Measurements from ENCODE around the gene ANKRD13A.
"Not testable (repeated sequence)": the region's sequence is repeated elsewhere in the genome, so short reads cannot be mapped to it uniquely, and the experiment has no call there.

The ANKRD13A gene

DNA sequence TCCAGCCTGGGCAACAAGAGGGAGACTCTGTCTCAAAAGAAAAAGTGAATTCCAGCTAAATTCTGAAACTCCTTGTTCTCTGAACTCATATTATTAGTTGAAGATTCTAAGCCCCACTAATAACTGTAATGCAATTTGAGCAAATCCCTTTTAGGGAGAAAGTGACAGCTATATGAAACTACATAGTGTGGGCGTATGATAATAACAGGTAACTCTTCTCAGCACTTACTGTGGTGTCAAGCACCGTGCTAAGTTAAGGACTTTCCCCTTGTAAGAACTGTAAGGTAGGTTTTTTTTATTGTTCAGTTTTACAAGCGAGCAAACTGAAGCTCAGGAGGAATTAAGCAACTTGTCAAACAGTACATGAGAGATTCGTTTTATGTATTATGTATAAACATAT lies 5.4 kb downstream of the ANKRD13A start:
- TF ChIP-seq, protein P1, sequence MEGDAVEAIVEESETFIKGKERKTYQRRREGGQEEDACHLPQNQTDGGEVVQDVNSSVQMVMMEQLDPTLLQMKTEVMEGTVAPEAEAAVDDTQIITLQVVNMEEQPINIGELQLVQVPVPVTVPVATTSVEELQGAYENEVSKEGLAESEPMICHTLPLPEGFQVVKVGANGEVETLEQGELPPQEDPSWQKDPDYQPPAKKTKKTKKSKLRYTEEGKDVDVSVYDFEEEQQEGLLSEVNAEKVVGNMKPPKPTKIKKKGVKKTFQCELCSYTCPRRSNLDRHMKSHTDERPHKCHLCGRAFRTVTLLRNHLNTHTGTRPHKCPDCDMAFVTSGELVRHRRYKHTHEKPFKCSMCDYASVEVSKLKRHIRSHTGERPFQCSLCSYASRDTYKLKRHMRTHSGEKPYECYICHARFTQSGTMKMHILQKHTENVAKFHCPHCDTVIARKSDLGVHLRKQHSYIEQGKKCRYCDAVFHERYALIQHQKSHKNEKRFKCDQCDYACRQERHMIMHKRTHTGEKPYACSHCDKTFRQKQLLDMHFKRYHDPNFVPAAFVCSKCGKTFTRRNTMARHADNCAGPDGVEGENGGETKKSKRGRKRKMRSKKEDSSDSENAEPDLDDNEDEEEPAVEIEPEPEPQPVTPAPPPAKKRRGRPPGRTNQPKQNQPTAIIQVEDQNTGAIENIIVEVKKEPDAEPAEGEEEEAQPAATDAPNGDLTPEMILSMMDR (IDR thresholded peaks at IDR 0.05; ENCODE audit: insufficient read depth, low read depth, low read length, missing control alignments) = no peak
- no peak for DNase-seq (ENCODE audit: low read depth)

DNA sequence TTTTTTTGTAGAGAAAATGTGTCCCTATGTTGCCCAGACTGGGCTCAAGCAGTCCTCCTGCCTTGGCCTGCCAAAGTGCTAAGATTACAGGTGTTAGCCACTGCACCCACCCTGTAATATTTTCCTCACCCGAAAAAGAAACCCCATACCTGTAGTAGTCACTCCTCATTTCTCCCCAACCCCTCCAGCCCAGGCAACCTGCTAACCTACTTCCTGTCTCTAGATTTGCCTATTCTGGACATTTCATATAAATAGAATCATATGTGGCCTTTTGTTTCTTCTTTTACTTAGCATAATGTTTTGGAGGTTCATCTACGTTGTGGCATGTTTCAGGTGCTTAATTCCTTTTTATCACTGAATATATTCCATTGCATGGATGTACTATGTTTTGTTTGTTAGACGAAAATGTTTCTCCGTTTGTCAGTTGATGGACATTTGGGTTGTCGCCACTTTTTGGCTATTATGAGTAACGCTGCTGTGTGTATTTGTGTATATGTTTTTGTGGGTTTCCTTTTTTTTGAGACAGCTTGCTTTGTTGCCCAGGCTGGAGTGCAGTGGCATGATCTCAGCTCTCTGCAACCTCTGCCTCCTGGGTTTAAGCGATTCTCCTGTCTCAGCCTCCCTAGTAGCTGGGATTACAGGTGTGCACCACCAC lies 6.2 kb downstream of the ANKRD13A start:
- DNase-seq (ENCODE audit: low read depth) = no peak
- no peak overlapping the region for H3K4me3 ChIP-seq (ENCODE audit: low read length)
- TF ChIP-seq, protein P1 (IDR thresholded peaks at IDR 0.05; ENCODE audit: insufficient read depth, low read depth, low read length, missing control alignments) = no peak

More for the DNA sequence above, 5.4 kb downstream of the ANKRD13A start:
- H3K4me3 ChIP-seq (ENCODE audit: low read length) = no peak overlapping the region

DNA sequence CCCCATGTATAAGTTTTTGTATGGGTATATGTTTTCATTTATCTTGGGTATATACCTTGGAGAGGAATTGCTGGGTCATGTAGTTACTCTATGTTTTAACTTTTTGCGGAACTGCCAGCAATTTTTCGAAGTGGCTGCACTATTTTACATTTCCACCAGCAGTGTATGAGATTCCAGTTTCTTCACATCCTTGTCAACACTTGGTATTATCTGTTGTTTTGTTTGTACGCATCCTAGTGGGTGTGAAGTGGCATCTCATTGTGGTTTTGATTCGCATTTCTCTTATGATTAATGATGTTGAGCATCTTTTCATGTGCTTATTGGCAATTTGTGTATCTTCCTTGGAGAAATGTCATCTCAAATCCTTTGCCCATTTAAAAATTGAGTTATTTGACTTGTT lies 6.9 kb downstream of the ANKRD13A start:
- DNase-seq (ENCODE audit: low read depth) = no peak
- no peak overlapping the region for H3K4me3 ChIP-seq (ENCODE audit: low read length)
- TF ChIP-seq, protein P1 (IDR thresholded peaks at IDR 0.05; ENCODE audit: insufficient read depth, low read depth, low read length, missing control alignments) = no peak

DNA sequence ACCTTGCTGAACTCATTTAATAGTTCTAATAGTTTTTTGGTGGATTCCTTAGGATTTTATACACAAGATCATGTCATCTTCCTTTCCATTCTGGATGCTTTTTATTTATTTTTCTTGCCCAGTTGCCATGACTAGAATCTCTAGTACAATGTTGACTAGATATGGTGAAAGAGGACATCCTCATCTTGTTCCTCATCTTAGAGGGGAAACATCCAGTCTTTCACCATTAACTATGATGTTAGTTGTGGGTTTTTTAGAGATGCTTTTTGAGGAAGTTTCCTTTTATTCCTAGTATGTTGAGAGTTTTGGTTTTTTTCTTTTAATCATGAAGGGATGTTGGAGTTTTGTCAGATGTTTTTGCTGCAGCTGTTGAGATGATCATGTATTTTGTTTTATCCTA lies 8.7 kb downstream of the ANKRD13A start:
- DNase-seq (ENCODE audit: low read depth) = no peak
- TF ChIP-seq, protein P1 (IDR thresholded peaks at IDR 0.05; ENCODE audit: insufficient read depth, low read depth, low read length, missing control alignments) = no peak
- H3K4me3 ChIP-seq (ENCODE audit: low read length) = no peak overlapping the region

DNA sequence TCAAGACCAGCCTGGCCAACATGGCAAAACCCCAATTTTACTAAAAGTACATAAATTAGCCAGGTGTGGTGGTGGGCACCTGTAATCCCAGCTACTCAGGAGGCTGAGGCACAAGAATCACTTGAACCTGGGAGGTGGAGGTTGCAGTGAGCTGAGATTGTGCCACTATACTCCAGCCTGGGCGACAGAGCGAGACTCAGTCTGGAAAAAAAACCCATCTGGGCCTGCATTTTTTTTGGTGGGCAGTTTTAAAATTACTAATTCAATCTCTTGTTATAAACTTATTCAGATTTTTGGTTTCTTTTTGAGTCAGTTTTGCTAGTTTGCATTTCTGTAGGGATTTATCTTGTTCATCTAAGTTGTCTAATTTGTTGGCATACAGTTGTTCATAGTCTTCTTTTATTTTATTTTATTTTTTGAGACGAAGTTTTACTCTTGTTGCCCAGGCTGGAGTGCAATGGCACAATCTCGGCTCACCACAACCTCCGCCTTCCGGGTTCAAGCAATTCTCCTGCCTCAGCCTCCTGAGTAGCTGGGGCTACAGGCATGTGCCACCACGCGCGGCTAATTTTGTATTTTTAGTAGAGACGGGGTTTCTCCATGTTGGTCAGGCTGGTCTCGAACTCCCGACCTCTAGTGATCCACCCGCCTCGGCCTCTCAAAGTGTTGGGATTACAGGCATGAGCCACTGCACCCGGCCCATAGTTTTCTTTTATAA lies 9.6 kb downstream of the ANKRD13A start:
- DNase-seq (ENCODE audit: low read depth); H3K4me3 ChIP-seq (ENCODE audit: low read length): not testable (repeated sequence)

DNA sequence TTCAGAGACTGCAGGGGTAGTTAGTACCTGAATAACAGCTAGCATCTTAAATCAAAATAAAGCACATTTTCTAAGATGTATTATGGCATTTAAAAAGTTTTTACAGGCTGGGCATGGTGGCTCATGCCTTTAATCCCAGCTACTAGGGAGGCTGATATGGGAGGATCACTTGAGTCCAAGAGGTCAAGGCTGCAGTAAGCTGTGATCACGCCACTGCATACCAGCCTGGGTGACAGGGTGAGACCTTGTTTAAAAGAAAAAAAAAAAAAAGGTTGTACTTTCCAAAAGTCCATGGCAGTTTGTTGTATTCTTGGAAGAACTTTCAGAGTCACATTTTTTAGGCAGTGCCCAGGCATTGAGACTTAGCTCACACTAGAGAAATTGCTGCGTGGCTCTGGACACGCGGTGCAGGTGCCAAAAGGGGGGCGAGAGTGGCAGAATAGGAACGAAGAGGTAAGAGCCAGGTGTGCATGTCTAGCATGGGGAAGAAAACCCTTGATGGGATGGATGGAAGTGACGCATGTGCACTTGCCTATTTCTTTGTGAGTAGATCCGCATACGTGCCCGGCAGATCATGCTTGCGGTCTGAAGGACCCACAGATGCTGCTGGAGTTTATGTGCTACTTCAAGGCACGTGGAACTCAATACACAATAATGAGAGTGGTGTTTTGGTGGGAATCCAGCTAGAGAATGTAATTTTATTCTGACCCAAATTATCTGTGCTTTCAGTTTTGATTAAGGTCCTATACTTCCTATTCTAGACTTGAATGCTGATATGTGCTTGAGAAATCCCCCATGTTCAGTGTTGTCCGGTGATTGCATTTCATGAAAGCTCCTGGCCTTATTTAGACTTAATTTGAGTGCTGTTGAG lies 11.9 kb downstream of the ANKRD13A start:
- no peak overlapping the region for H3K4me3 ChIP-seq (ENCODE audit: low read length)
- TF ChIP-seq, protein P1 (IDR thresholded peaks at IDR 0.05; ENCODE audit: insufficient read depth, low read depth, low read length, missing control alignments) = no peak
- no peak for DNase-seq (ENCODE audit: low read depth)

DNA sequence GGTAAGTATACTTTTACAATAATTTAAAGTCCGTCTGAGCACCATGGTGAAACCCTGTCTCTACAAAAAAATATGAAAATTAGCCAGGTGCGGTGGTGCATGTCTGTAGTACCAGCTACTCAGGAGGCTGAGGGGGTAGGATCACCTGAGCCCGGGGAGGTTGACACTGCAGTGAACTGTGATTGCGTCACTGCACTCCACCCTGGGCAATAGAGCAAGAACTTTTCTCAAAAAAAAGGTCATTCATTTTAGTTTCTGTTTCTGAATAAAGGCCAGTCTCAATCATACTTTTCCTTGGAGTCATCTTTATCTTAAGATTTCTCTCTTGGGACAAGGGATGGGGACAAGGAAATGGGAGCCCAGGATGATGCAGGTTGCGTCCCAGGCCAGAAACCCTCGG lies 12.9 kb downstream of the ANKRD13A start:
- DNase-seq (ENCODE audit: low read depth) = no peak
- TF ChIP-seq, protein P1 (IDR thresholded peaks at IDR 0.05; ENCODE audit: insufficient read depth, low read depth, low read length, missing control alignments) = no peak
- no peak overlapping the region for H3K4me3 ChIP-seq (ENCODE audit: low read length)

Measured in epithelial cell of esophagus (primary cell).